GM19023 (cell line): Measurements from ENCODE around the gene TRPV4.
A peak's percentile ranks its signal among the peaks of the same experiment; 100 is the strongest.
"Not testable (repeated sequence)": the region's sequence is repeated elsewhere in the genome, so short reads cannot be mapped to it uniquely, and the experiment has no call there.

ENCODE experiments used
- ATAC-seq: cut with Tn5 transposase; IDR thresholded peaks from one replicate; pipeline ENCODE4 v1.9.1; 2021; ENCODE audit warnings: mild to moderate bottlenecking, moderate library complexity; ENCODE audit not compliant: unreplicated experiment

The TRPV4 gene

DNA sequence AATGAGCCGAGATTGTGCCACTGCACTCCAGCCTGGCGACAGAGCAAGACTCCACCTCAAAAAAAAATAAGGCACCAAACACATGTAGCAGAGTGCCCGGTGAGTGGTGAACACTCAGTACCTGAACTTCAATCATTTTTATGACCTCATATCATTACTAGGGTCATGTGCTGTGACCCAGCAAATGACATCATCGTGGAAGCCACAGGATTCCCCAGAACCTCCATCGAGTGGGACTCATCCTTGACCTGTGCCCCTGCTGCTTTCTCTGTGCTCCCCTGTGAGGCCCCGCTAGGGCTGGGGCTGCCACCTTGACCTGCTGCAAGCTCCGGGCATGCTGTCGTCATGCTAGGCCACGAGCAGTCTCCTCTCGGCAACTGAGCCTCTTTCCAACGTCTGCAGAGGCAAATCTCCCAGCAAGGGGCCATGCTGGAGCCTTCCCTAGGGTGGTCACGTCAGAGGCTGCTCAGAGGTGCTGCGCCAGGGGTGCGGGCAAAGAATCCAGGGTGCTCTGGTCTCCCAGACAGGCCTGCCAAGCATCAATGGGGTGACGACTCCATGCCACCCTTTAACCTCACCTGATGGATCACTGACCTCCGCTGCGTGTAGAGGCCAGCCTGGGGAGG lies 28.6 kb upstream of the TRPV4 start:
- no peak for ATAC-seq

DNA sequence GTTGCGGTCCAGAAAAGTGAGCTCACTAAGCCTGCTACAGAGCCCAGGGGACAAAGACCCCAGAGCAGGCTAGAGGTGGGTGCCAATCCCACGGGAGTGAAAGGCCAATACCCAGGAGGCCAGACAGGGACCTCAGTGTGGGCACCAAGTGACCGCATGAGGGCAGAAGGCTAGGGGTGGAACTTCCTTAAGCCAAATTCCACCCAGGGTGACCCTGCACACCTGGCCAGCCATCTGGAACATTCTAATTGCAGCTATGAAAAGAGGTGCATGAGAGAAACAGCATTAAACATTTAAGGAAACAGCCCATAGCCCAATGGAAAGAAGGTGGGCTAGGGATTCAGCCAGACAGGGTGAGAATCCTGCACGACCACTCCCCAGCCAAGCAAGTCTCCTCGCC lies 27.8 kb upstream of the TRPV4 start:
- ATAC-seq, result no peak

DNA sequence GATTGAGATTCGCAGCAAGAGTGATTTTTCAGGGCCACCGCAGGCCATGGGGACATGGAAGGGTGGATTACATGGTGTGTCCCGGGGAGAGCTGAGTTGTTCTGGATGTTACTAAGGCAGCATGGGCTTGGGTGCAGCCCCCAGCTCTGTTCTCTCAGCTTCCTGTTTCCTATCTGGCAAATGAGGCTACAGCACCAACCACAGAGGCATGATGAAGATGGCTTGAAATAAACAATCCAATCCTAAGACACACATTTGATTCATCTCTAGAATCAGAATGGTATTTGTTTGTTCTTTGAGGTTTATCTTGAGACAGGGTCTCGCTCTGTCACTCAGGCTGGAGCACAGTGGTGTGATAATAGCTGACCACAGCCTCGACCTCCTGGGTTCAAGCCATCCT lies 25.6 kb upstream of the TRPV4 start:
- no peak for ATAC-seq

DNA sequence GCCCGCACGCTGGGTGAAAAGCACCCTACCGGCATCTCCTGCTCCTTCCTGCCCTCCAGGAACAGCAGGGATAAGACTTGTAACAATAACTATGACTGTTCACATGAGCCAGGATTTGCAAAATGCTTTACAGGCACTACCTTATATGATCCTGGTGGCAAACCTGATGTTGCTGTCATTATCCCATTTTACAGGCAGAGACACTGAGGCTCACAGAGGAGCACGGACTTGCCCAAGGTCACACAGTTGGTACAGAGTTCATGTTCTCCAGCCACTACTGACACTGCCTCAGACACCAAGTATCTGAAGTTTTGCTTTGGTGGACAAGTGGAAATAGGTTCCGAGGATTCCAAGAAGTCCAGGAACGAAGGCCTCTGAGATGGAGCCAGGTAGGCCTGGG lies 24.5 kb upstream of the TRPV4 start:
- ATAC-seq, result no peak

DNA sequence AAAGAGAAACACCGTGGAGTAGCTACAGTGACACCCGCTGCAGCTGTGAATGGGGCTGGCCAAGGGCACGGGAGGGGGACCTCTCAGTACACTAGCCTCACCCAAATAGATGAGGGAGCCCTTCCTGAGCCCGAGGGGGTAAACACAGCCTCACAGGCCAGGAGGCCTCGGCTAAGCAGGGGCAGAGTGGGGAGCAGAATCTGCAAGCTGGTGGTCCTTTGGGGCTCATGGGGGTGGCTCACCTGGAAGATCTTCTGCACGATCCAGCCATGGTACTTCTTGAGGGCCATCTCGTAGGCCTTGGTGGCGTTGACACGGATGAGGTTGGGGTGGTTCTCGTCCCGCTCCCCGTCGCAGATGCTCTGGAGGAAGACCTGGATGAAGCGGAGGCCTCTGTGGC lies 22.2 kb upstream of the TRPV4 start:
- no peak for ATAC-seq

DNA sequence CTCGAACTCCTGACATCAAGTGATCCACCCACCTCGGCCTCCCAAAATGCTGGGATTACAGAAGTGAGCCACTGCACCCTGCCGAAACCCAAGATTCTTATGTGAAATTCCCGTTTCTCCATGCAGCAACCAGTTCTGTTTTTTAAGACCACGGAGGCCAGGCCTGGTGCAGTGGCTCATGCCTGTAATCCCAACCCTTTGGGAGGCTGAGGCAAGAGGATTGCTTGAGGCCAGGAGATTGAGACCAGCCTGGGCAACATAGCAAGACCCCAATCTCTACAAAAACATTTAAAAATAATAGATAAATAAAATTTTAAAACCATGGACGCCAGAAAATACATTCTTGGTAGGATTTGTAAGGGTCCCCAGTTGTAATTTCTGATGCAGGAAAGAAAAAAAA lies 17.3 kb upstream of the TRPV4 start:
- not testable (repeated sequence) for ATAC-seq

DNA sequence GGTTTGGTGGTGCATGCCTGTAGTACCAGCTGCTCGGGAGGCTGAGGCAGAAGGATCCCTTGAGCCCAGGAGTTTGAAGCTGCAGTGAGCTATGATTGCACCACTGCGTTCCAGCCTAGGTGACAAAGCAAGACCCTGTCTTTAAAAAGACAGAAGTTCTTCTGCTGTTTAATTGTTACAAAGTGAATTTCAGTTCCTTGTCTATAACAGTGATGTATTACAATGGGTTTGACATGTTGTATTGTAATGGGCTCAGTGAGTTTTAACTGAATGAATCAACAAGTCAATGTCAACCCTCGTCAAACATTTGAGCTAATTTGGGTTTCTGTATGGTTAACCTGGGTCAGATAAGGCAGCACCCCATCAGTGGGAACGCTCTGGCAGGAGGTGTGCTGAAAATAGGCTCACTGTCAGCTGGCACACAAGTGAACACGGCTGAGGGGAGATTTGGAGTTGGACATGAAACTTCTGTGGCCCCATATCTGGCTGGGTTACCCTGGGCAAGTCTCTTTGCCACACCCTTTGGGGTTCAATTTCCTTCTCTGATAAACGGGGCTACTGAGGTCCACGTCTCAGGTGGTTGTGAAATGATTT lies 14.0 kb upstream of the TRPV4 start:
- no peak for ATAC-seq

DNA sequence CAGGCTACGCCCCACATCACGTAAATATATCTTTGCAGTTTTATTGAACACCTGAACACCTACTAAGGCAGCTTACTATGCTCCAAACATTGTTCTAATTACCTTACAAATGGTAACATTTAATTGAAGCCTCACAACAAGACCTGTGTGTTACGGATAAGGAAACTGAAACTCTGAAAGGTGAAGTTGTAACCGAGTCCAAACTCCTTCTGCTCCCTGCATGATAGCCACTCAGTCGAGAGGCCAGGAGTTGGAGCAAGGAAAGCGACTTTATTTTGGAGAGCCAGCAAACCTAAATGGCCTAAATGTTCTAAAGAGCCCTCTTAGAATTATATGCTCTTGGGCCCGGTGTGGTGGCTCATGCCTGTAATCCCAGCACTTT lies 12.6 kb upstream of the TRPV4 start:
- ATAC-seq, result no peak

DNA sequence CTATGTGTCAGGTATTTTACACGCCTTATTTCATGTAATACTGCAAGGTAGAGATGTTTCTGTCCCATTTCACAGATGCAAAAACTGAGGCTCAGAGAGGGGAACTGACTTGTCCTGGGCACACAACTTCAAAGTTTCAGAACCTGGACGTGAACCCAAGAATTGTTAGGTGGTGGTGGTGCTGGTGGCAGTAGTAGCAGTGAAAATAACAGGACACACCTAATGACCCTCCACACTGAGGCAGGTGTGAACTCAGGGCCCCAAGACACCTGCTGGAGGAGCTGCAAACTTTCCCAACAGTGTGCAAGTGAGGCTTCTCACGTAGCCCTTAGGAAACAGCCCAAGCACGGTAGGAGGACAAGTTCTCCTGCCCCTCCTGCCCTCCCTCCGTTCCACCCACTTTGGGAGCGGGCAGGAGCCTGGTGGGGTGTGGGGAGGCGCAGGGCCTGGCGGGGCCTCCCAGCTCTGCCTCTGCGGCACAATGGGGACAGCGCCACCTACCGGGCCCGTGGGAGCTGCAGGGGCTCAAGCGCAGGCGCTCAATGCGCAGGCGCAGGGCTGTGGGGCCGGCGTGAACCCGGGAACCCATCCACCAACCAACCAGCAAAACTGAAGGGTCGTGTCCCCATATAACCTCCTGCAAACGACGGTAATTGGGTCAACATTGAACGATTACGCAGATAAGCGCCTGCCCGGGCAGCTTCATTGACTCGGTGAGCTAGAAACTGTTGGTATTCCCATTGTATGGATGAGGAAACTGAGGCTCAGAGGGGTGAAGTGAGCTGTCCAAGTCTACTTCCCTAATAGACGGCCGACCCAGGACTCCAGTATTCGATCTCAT lies 12.0 kb upstream of the TRPV4 start:
- peak; percentile 78 for ATAC-seq

DNA sequence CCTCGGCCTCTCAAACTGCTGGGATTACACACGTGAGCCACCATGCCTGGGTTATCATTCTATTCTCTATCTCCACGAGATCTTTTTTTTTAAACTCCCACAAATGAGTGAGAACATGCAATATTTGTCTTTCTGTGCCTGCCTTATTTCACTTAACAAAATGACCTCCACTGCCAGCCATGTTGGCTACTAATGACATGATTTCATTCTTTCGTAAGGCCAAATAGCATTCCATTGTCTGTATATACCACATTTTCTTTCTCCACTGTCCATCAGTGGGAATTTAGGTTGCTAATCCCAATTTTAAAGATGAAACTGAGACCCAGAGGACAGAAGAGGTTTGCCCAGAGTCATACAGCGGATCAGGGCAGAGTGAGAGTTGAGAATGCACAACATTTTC lies 10.9 kb upstream of the TRPV4 start:
- ATAC-seq, result no peak

DNA sequence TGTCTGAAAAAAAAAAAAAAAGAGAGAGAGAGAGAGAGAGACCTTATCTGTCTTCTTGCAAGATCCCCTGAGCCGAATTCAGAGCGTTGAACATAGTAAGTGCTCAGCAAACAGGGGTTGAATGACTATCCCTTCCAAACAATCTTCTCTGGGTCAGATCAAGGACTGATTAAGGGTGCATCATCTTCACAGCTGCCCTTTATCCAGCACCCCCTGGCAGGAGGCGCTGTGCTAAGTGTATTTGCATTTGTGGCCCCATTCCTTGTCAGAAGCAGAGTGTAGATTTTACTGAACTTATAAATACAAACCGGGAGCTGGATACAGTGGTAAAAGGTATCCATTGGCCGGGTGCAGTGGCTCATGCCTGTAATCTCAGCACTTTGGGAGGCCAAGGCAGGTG lies 8.8 kb upstream of the TRPV4 start:
- ATAC-seq, result no peak

DNA sequence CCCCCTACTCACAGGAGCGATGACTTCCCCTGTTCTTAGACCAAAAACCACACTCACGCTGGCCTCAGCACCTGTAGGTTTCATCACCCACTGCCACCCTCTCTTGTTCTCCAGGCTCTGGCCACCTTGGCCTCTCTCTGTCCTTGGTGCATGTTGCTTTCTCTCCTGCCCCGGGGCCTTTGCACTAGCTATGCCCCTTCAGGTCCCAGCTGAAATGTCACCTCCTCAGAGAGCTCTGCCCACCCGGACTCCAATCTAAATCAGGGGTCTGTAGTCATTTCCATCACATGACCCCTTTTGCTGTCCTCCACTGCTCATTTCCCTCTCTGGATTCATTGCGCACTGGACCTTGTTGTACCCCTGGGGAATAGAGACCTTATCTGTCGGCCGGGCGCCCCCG lies 8.2 kb upstream of the TRPV4 start:
- no peak for ATAC-seq

DNA sequence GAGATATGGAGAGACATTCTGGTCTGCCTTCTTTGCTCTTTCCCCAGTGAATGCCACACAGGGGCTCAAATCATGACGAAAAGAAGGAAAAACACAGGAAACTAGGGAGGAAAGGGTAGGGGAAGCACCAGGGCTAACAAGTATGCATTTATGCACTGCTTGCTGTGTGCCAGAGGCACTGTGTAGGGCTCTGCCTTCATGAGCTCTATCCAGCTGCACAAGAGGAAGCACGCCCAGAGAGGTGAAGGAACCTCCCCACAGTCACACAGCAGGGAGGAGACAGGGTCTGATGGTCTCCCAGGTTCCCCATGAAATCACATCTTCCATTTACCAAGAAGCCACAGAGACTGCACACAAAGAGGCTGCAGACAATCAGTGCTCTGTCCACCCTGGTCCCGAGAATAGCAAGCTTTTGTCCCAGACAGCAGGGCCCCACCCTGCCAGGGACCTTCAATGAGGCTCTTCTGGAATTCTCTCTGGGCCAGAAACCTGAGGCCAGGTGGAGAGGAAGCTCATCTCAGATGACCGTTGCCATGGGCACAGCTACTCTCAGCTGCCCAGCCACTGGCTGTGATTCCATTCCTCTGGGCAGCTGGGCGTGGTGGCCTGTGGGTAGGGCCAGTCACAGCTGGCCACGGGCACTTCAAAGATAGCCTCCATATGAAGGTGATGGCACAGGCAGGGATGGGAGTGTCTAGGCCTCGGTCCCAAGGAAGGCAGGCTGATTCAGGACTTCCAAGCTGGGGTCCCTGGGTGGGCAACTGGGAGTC lies 7.3 kb upstream of the TRPV4 start:
- no peak for ATAC-seq

DNA sequence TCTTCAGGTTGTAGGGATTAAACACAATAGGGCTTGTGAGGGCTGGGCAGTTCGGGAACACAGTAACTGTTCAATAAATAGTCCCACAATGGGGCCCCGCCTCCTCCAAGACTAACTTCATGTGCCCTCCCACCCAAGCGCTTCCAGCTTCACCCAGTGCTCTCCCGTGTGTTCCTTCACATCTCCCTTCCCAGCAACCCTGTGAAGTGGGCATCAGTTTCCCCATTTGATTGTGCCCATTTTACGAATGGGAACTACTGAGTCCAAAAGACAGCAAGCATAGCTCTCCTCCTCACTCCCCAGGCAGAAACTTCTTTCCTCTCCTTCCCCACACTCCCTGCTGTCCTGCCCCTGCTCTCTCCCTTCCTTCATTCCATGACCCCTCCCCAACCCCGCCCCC lies 6.2 kb upstream of the TRPV4 start:
- ATAC-seq, result no peak

DNA sequence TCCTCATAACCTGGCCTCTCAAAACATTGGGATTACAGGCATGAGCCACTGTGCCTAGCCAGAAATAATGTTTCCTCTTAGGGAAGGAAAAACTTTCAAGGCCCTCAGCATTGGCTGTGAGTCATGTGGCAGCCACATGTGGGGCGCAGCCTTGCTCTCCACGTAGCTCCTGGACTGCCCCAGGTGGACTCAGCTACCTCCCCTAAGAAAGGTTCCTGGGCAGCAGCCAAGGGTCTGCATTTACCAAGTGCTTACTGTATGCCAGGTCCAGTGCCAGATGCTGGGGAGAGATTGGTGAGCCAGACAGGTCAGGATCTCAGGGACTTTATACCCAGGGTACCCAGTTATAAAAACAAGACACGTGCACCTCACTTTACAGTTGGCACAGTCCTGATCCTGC lies 3.7 kb upstream of the TRPV4 start:
- ATAC-seq, result no peak

DNA sequence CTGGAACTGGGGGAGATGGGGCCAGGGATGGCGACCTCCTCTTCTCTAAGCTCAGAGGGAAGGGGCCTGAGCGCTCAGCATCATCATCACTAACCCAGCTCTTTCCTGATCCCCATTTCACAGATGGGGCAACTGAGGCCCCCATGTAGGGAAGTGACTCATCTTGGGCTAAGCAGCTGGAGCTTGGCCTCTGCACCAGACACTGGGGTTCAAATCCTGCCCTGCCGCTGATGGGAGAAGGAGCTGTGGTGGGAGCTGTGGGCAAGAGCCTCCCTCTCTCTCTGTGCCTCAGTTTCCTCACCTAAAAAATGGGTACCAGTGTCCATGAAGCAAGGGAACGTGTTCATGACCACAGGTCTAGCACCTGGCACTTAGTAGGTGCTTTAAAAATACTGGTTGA lies 2.6 kb upstream of the TRPV4 start:
- ATAC-seq, result no peak

DNA sequence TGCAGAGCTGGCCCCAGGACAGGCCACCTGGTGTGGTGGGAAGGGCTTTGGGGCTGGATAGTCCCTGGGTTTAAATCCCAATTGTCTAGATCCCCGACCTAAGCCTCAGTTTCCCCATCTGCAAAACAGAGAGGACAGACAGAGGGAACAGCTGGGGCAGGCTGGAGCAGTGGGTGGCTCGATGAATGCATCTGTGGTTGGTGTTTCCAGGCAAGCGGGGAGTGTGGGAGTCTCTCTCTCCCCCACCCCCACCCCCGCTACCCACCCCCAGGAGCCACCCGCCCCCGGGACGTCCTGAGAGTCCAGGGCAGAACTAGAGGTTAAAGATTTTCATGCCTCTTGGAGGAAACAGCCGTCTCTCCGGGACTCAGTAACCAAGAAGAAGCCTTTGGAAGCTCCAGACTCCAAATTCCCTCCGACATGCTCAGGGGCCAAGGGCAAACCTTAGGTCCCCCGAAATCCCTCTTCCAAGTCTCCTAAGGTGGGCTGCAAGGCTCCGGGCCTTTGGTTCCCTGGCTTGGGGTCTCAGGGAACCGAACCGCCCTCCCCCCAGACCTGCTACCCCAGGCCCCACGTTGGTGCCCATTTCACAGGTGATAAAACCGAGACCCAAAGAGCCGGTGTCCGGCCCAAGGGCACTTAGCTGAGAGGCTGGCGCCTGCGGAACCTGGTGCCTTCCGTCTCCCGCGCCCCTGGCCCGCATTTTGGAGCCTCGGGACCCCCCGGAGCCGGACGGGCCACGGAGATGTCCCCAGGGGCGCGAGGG lies 474 bp downstream of the TRPV4 start:
- no peak for ATAC-seq

DNA sequence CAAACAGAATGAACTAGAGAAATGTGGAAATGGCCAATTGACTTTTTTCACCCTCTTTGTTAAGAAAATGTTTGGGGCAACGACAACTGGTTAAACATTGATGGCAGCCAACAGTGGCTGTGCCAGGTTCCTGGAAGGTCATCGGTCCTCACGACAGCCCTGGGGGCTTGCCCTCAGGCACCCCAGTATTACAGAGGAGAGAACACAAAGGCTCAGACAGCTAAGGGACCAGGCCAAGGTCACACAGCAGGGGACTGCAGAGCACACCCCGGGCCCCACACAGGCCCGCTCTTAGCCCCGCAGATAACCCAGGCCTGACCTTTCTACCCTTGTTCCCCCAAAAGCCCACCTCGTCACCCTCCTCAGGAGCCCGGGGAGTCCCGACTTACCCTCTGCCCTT lies 1.3 kb downstream of the TRPV4 start:
- no peak for ATAC-seq

DNA sequence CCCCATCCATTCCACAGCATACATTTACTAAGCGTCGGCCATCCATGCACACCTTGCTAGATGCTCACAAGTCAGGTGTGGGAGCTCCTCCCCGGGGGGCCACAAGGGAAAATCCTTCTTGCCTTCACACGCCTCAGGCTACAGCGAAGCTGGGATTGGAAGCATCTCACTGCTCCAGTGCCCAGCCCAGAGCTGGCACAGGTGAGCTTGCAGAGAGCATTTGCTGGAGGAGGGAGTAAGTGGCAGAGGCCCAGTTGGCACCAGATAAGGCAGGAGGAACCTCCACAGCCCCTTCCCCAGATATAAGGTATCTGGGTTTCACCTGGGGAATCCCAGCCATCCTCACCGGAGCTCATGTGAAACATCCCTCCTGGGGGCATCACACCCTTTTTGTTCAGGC lies 1.8 kb downstream of the TRPV4 start:
- ATAC-seq, result no peak

DNA sequence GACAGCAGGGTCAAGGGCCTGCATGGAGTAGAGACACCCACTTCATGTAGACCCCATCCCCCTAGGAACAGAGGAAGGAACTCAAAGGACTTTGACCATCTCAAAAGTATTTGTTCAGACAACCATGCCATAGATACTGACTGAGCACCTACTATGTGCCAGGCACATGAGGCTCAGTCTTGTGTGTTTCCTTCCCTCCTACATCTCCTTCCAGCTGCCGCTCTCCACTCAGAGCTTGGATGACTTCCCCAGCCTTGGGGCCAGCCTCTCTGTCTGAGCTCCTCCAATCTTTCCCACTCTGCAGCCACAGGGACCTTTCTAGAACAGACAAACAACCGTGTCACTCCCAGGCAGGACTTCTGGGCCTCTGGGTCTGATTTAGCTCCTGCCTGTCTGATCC lies 2.5 kb downstream of the TRPV4 start:
- no peak for ATAC-seq

DNA sequence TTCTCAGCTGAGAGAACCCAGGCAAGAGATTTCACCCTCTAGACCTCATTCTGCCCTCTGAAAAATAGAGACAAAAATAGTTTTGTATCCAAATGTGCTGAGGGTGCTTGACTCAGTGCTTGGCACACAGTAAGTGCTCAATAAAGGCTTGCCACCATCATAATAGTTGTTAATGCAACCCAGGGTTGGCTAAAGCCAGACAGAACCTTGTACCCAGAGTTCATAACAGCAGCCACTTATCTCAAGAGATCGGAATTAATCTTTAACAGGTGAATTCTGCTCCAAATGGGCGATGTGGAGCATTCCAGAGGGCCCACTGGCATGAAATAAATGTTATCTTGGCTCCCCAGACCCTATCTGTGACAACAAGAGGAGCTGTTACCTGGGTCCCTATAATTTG lies 2.9 kb downstream of the TRPV4 start:
- ATAC-seq, result no peak
